ENCODE data around the gene SAE1. TPM values are rescaled to one million over a fixed set of nuclear protein-coding genes. Genes with fewer than 3 reads are reported as not detected.

SAE1 gene
- polyA plus RNA-seq, 1 donor, result 77.9 TPM

DNA sequence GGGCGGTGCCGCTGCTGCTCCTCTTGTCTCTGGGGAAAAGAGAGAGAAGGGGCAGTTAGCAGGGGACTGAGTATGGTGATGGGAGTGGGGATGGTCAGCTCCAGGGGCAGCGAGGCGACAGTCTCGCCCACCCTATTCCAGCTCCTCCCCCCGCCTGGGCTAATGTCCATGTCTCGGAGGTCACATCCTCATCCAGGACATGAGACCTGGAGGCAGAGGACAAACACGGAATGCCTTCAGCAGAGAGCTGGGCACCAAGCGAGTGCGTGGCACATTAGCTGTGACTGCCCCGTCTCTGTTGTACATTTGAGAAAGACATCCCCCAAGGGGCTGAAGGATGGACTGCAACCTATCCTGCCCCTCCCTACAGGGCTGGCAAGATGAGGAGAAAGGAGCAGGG is 91.3 kb downstream of the SAE1 start:
- no peak for DNase-seq

DNA sequence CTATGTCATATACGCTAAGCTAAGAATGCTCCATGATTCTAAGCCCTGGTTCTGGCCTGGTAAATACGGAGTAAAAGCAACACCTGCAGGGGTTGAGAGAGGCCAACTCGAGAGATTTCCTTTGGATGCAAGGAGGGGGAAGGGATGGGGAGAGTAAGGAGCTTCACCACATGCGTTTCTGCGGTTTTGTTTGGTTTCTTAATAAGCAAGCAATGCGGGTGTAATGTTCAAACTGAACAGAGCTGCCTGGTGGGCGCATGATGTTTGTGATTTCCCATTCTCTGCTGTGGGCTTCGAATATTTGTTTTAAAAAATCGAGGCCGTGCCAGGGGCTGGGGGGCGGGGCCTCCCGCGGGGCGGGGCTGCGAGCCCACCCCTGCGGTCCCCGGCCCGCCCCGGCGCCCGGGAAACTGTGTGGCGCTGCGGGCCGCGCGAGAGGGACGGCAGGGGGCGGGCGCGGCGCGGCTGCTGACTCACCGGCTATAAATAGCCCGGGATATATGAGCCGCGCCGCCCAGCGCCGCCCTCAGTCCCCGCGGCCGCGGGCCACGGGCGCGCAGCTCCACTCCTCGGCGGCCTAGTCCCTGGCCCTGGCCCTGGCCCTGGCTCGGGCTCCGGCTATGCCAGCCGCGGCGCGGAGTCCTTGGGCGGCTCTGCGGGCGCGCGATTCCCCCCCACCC is 95.3 kb downstream of the SAE1 start:
- peak; percentile 95 for DNase-seq

- peak; percentile 62 for DNase-seq
Observed at GRCh38 chr19:47226426-47227351, 96.1 kb downstream of the SAE1 start.

DNA sequence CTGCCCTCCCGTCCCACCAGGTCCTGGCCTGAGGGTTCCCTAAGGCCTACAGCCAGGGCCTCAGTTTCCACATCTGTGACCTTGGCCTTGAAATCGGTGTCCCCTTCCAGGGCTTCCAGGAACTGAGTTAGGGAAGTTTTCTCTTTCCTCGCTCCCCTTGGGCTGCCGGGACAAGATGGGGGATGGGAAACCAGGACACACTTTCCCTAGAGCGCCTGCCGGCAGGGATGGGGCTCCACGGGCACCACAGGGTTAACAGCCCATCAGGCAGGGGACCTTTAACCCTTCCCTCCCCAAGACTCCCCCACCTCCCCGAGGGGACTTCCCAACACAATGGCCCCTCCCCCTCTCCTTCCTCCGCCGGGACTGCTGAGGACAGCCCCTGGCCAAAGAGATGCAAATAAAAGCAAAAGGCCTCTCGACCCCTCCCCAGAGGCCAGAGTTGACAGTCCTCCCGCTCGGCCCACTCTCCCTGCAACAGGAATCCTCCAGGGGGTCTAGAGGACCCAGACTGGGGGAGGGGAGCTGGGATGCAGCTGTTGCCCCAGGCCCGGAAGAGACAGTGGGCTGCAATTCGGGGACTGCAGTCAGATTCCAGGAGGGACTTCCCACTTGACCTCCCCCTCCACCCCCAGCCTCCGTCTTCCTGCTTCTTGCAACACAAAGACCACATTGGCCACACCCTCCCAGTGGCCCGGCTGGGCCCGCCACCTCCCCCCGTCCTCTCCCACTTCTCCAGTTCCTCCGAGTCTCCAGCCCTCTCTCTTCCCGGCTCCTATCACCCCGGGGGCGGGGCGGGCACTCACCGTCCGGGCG is 96.9 kb downstream of the SAE1 start:
- peak; percentile 76 for DNase-seq

- peak; percentile 27 for DNase-seq
Observed at GRCh38 chr19:47228168-47228936, 97.7 kb downstream of the SAE1 start.

GRCh38 chr19:47228937-47229675 is 98.5 kb downstream of the SAE1 start:
- DNase-seq, result no peak

DNA sequence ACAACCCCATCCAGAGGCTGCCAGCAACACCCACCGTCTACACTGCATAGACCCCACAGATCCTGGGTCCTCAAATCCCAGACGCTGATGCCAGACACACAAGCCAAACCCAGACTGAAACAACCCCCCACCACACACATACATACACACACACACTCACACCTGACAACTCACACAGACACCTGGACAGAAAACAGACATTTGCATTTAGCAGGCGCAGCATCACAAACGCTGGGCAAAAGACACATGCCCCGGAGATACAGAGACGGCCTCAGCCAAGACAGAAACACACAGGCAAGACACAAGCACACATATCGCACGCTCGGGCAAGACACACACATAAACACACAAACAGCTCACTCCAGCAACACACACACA is 99.0 kb downstream of the SAE1 start:
- DNase-seq, result peak; percentile 30

DNA sequence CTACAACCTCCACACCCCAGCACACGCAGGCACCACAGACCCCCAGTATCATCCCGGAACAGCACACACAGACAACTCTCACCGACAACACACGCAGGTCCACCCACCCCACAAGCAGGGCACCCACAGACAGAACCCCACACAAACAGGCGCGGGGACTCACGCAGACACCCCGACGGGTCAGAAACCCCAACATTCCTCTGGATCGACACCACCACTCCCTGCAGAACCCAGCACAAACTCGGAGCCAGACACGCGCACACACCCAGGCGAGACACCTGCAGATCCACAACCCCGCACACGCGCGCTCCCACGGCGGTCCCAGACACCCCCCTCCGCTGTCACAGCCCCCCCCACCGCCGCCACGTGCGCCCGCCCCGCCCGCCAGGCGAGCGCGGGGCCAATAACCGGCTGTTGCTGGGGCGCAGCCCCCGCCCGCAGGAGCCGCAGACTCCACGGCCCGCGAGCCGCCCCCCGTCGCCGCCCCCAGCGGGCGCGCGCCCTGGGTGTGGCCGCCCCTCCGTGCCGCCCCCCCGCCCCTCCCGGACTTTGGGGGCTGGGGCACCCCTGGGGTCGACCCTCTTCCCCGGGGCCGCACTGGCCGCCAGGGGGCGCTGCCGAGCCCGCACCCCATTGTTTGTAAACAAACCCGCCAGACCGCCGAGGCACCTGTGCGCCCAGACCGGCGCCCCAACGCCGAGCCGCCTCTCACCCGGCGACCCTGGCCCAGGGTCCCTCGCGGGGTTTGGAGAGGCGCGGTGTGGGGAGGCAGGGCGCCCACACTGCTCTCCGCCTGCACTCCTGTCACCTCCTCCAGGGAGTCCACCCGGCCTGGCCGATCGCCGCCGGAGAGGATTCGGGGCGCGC is 99.7 kb downstream of the SAE1 start:
- peak; percentile 33 for DNase-seq

- no peak for DNase-seq
Observed at GRCh38 chr19:47230921-47231214, 100.2 kb downstream of the SAE1 start, which contains the start of gene BBC3. BBC3 (minus strand) TSS chr19:47231199; CDS start chr19:47228431, 2,768 bp downstream.

- peak; percentile 84 for DNase-seq
Observed at GRCh38 chr19:47231215-47232054, 100.8 kb downstream of the SAE1 start.

GRCh38 chr19:47232422-47233211 is 102.0 kb downstream of the SAE1 start:
- DNase-seq, result no peak

DNA sequence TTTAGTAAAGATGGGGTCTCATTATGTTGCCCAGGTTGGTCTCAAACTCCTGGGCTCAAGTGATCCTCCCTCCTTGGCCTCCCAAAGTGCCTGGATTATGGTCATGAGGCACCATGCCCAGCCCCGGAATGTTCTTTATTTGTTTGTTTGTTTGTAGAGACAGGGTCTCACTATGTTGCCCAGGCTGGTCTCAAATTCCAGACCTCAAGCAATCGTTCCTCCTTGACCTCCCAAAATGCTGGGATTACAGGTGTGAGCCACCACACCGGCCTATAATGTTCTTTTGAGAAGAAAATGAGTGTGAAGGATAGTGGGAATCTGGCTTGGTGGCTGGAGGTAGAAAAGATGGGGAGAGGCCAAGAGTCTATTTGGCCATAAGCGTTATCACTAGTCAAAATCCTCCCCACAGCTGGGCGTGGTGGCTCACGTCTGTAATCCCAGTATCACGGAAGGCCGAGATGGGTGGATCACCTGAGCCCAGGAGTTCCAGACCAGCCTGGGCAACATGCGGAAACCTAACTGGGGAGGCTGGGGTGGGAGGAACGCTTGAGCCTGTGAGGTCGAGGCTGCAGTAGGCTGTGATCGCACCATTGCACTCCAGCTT is 105.5 kb downstream of the SAE1 start:
- DNase-seq, result no peak

GRCh38 chr19:47239152-47239551 is 108.5 kb downstream of the SAE1 start:
- no peak for DNase-seq

- DNase-seq, result no peak
Observed at GRCh38 chr19:47239610-47240296, 109.1 kb downstream of the SAE1 start.

GRCh38 chr19:47240556-47240955 is 109.9 kb downstream of the SAE1 start:
- no peak for DNase-seq

GRCh38 chr19:47240996-47241918 is 110.6 kb downstream of the SAE1 start:
- peak; percentile 60 for DNase-seq

Data from hindlimb muscle (tissue), 1 donor.